ENCODE measurements around the gene LTO1. TPM values are rescaled to one million over a fixed set of nuclear protein-coding genes. Genes with fewer than 3 reads are reported as not detected.

The LTO1 gene
- total and polyA plus RNA-seq, 4 donors, result 12.4 to 27.5 (median 19.4) TPM

- Histone ChIP-seq H3K27ac (ENCODE audit: low read depth in 1 of 2, low read length in 1 of 2) (no peak overlapping the region), H3K4me3 (no peak overlapping the region), H3K9me3 (ENCODE audit: control insufficient read depth in 4 of 4, insufficient read depth in 3 of 4, low read length in 3 of 4) (no peaks in the 10 kb centered on the region), H3K27me3 (ENCODE audit: control insufficient read depth in 3 of 3, insufficient read depth in 3 of 3, low read length in 2 of 3) (peaks cover 0 to 4% (median 0%) of the 10 kb centered on the region in 3 donors), H3K36me3 (ENCODE audit: control insufficient read depth in 4 of 4, insufficient read depth in 4 of 4, low read length in 4 of 4) (no peaks in the 10 kb centered on the region), H3K4me1 (ENCODE audit: control insufficient read depth in 5 of 5, insufficient read depth in 5 of 5, low read length in 5 of 5) (peaks cover 0 to 32% (median 9%) of the 10 kb centered on the region in 5 donors), H3K9ac (ENCODE audit: insufficient read depth in 1 of 2, low read length in 2 of 2) (no peak overlapping the region)
- TF ChIP-seq CTCF (IDR thresholded peaks at IDR 0.05; ENCODE audit: control extremely low read depth, extremely low read depth), result no peak
- ATAC-seq (ENCODE audit: insufficient read depth, low FRiP score) (no peak), DNase-seq (no peak)
- 91 to 94% methylated on average over 6 of the region's 6 CpGs for WGBS, 2 donors
Measured at GRCh38 chr11:69635195-69635594, 40.0 kb downstream of the LTO1 start.

- peaks cover 0 to 28% (median 3%) of the 10 kb centered on the region in 5 donors for H3K4me1 ChIP-seq (ENCODE audit: control insufficient read depth in 5 of 5, insufficient read depth in 5 of 5, low read length in 5 of 5)
- no peaks in the 10 kb centered on the region for H3K27me3 ChIP-seq (ENCODE audit: control insufficient read depth in 3 of 3, insufficient read depth in 3 of 3, low read length in 2 of 3)
- no peaks in the 10 kb centered on the region for H3K36me3 ChIP-seq (ENCODE audit: control insufficient read depth in 4 of 4, insufficient read depth in 4 of 4, low read length in 4 of 4)
- H3K9ac ChIP-seq (ENCODE audit: insufficient read depth in 1 of 2, low read length in 2 of 2), result no peak overlapping the region
- H3K27ac ChIP-seq (ENCODE audit: low read depth in 1 of 2, low read length in 1 of 2), result no peak overlapping the region
- no peak overlapping the region for H3K4me3 ChIP-seq
- DNase-seq (no peak), ATAC-seq (ENCODE audit: insufficient read depth, low FRiP score) (no peak)
- WGBS, 2 donors, result 76 to 86% methylated on average over 7 of the region's 7 CpGs
- no peak for TF ChIP-seq CTCF (IDR thresholded peaks at IDR 0.05; ENCODE audit: control extremely low read depth, extremely low read depth)
- H3K9me3 ChIP-seq (ENCODE audit: control insufficient read depth in 4 of 4, insufficient read depth in 3 of 4, low read length in 3 of 4), result peaks cover 0 to 2% (median 0%) of the 10 kb centered on the region in 4 donors
Measured at GRCh38 chr11:69634590-69634989, 40.6 kb downstream of the LTO1 start.

GRCh38 chr11:69634069-69634468 lies 41.1 kb downstream of the LTO1 start:
- H3K4me3 ChIP-seq, result no peak overlapping the region
- no peak overlapping the region for H3K9ac ChIP-seq (ENCODE audit: insufficient read depth in 1 of 2, low read length in 2 of 2)
- TF ChIP-seq CTCF (IDR thresholded peaks at IDR 0.05; ENCODE audit: control extremely low read depth, extremely low read depth), result no peak
- peaks cover 0 to 28% (median 3%) of the 10 kb centered on the region in 5 donors for H3K4me1 ChIP-seq (ENCODE audit: control insufficient read depth in 5 of 5, insufficient read depth in 5 of 5, low read length in 5 of 5)
- WGBS, 2 donors, result 92 to 96% methylated on average over 6 of the region's 6 CpGs
- DNase-seq (no peak), ATAC-seq (ENCODE audit: insufficient read depth, low FRiP score) (no peak)
- H3K27me3 ChIP-seq (ENCODE audit: control insufficient read depth in 3 of 3, insufficient read depth in 3 of 3, low read length in 2 of 3), result no peaks in the 10 kb centered on the region
- H3K36me3 ChIP-seq (ENCODE audit: control insufficient read depth in 4 of 4, insufficient read depth in 4 of 4, low read length in 4 of 4), result no peaks in the 10 kb centered on the region
- peaks cover 0 to 4% (median 0%) of the 10 kb centered on the region in 4 donors for H3K9me3 ChIP-seq (ENCODE audit: control insufficient read depth in 4 of 4, insufficient read depth in 3 of 4, low read length in 3 of 4)
- H3K27ac ChIP-seq (ENCODE audit: low read depth in 1 of 2, low read length in 1 of 2), result no peak overlapping the region

- no peaks in the 10 kb centered on the region for H3K36me3 ChIP-seq (ENCODE audit: control insufficient read depth in 4 of 4, insufficient read depth in 4 of 4, low read length in 4 of 4)
- no peak for TF ChIP-seq CTCF (IDR thresholded peaks at IDR 0.05; ENCODE audit: control extremely low read depth, extremely low read depth)
- H3K9ac ChIP-seq (ENCODE audit: insufficient read depth in 1 of 2, low read length in 2 of 2), result no peak overlapping the region
- no peak overlapping the region for H3K27ac ChIP-seq (ENCODE audit: low read depth in 1 of 2, low read length in 1 of 2)
- H3K9me3 ChIP-seq (ENCODE audit: control insufficient read depth in 4 of 4, insufficient read depth in 3 of 4, low read length in 3 of 4), result peaks cover 0 to 7% (median 0%) of the 10 kb centered on the region in 4 donors
- no peak overlapping the region for H3K4me3 ChIP-seq
- H3K4me1 ChIP-seq (ENCODE audit: control insufficient read depth in 5 of 5, insufficient read depth in 5 of 5, low read length in 5 of 5), result peaks cover 0 to 20% (median 3%) of the 10 kb centered on the region in 5 donors
- no peak for ATAC-seq (ENCODE audit: insufficient read depth, low FRiP score)
- 96% methylated on average over 4 of the region's 4 CpGs for WGBS, 2 donors
- no peaks in the 10 kb centered on the region for H3K27me3 ChIP-seq (ENCODE audit: control insufficient read depth in 3 of 3, insufficient read depth in 3 of 3, low read length in 2 of 3)
- DNase-seq, result no peak
Measured at GRCh38 chr11:69632900-69633299, 42.3 kb downstream of the LTO1 start.
